NCI-H2107 (cell line): ENCODE measurements around the gene TRDMT1.

Source experiments
- DNase-seq: peaks from one replicate; lab custom pipeline; 2025; lab: John Stamatoyannopoulos, UW

TRDMT1 gene

GRCh38 chr10:17200912-17201793, at the start of gene TRDMT1:
Gene TRDMT1, minus strand, starts transcription at chr10:17201672. Its CDS starts 38 bp downstream, at chr10:17201634.
- DNase-seq, result peak; percentile 50

GRCh38 chr10:17250736-17251135, 49.3 kb upstream of the TRDMT1 start:
- no peak for DNase-seq

- DNase-seq, result no peak
Measured at GRCh38 chr10:17249820-17250219, 48.3 kb upstream of the TRDMT1 start.

GRCh38 chr10:17248964-17249363, 47.5 kb upstream of the TRDMT1 start:
- DNase-seq, result no peak

- DNase-seq, result no peak
Measured at GRCh38 chr10:17247210-17247609, 45.7 kb upstream of the TRDMT1 start.

- DNase-seq, result no peak
Measured at GRCh38 chr10:17244700-17245365, 43.4 kb upstream of the TRDMT1 start.

- no peak for DNase-seq
Measured at GRCh38 chr10:17241611-17242333, 40.3 kb upstream of the TRDMT1 start.

- DNase-seq, result no peak
Measured at GRCh38 chr10:17240616-17241015, 39.1 kb upstream of the TRDMT1 start.

GRCh38 chr10:17240096-17240495, 38.6 kb upstream of the TRDMT1 start:
- DNase-seq, result no peak

- no peak for DNase-seq
Measured at GRCh38 chr10:17239345-17240085, 38.0 kb upstream of the TRDMT1 start.

- no peak for DNase-seq
Measured at GRCh38 chr10:17238445-17239291, 37.2 kb upstream of the TRDMT1 start.

- no peak for DNase-seq
Measured at GRCh38 chr10:17237915-17238444, 36.5 kb upstream of the TRDMT1 start.

- no peak for DNase-seq
Measured at GRCh38 chr10:17237149-17237527, 35.7 kb upstream of the TRDMT1 start.

GRCh38 chr10:17236468-17237148, 35.1 kb upstream of the TRDMT1 start:
- DNase-seq, result no peak

- no peak for DNase-seq
Measured at GRCh38 chr10:17235136-17235535, 33.7 kb upstream of the TRDMT1 start.

- no peak for DNase-seq
Measured at GRCh38 chr10:17234431-17234945, 33.0 kb upstream of the TRDMT1 start.

- DNase-seq, result no peak
Measured at GRCh38 chr10:17233286-17233991, 32.0 kb upstream of the TRDMT1 start.

- no peak for DNase-seq
Measured at GRCh38 chr10:17232276-17232960, 30.9 kb upstream of the TRDMT1 start.

- DNase-seq, result no peak
Measured at GRCh38 chr10:17231788-17232187, 30.3 kb upstream of the TRDMT1 start.
